PFSK-1 (cell line): ENCODE results near the gene CTNNA3.

Experiments used
- POLR2AphosphoS5 ChIP-seq: IDR thresholded peaks from 2 replicates; pipeline ENCODE4 v1.6.1; 2012; ENCODE audit warnings: low read depth, mild to moderate bottlenecking, control low read depth, low read length, moderate library complexity
- SIN3A ChIP-seq: IDR thresholded peaks from 2 replicates; pipeline ENCODE4 v1.6.1; 2012; ENCODE audit warnings: mild to moderate bottlenecking, low read length, moderate library complexity, borderline replicate concordance; ENCODE audit not compliant: insufficient read depth
- TAF1 ChIP-seq: IDR thresholded peaks from 2 replicates; pipeline ENCODE4 v1.6.1; 2012; ENCODE audit warnings: low read length, control low read depth, borderline replicate concordance; ENCODE audit not compliant: insufficient read depth

GRCh38 chr10:67518043-67518442 lies 178.0 kb downstream of the CTNNA3 start:
- TF ChIP-seq TAF1 (no peak), SIN3A (no peak), POLR2AphosphoS5 (no peak)
